Endothelial cell of umbilical vein (primary cell): ENCODE data around the gene DNAJB11. TPM values are rescaled to one million over a fixed set of nuclear protein-coding genes. Genes with fewer than 3 reads are reported as not detected.

ENCODE experiments used
- BruUV-seq: library from RNA; stranded (reverse); fragments of 400-500 nt; replicated peaks from 2 replicates; lab custom pipeline; 2021; lab: Mats Ljungman, UMichigan
- CTCF ChIA-PET: fragments of 300-600, 350-600 bp; sonication (Branson Sonifier 250); formaldehyde crosslinking; loops from one replicate; lab custom pipeline; 2021; ENCODE audit warnings: antibody characterized with exemption, inconsistent platforms; lab: Charles Lee
- POLR2A ChIA-PET: fragments of 300-600, 350-600 bp; sonication (Branson Sonifier 250); formaldehyde crosslinking; loops from one replicate; lab custom pipeline; 2021; ENCODE audit warnings: antibody characterized with exemption, inconsistent platforms; lab: Charles Lee
- DNase-seq: peaks from one replicate; pipeline ENCODE4 v3.0.0-alpha.2; 2011; ENCODE audit warnings: low read depth, low spot score
- FAIRE-seq: peaks from 2 replicates; lab custom pipeline; 2011; peaks lifted over from hg19 to GRCh38; lab: Jason Lieb, UNC
- H2AFZ ChIP-seq: 2 replicates; pipeline ENCODE4 v1.6.0; 2012; ENCODE audit warnings: low read depth, low read length, control low read depth, inconsistent platforms
- H3K27ac ChIP-seq: 2 replicates; pipeline ENCODE4 v1.5.1; 2011; ENCODE audit warnings: low read depth, mild to moderate bottlenecking, control low read depth, low read length, moderate library complexity; ENCODE audit not compliant: insufficient read depth
- H3K27me3 ChIP-seq, 2 experiments: 2 replicates each; pipeline versions ENCODE4 v1.6.0 to v1.6.1; 2011; ENCODE audit warnings: low read length in 2 of 2, mixed read lengths in 1 of 2; ENCODE audit not compliant: control insufficient read depth in 2 of 2, insufficient read depth in 2 of 2
- H3K36me3 ChIP-seq, 2 experiments: 2 replicates in 1 of 2; 3 replicates in 1 of 2; pipeline ENCODE4 v1.5.1; 2011; ENCODE audit warnings: low read length in 2 of 2, mild to moderate bottlenecking in 1 of 2, moderate library complexity in 1 of 2; ENCODE audit not compliant: control insufficient read depth in 2 of 2, insufficient read depth in 2 of 2; ENCODE audit errors: extremely low read depth in 1 of 2
- H3K4me1 ChIP-seq: 3 replicates; pipeline ENCODE4 v1.5.1; 2011; ENCODE audit warnings: mild to moderate bottlenecking, low read length; ENCODE audit not compliant: control insufficient read depth, insufficient read depth; ENCODE audit errors: extremely low read depth
- H3K4me2 ChIP-seq: 2 replicates; pipeline ENCODE4 v1.6.1; 2011; ENCODE audit warnings: low read length, control low read depth, mixed read lengths; ENCODE audit not compliant: insufficient read depth
- H3K4me3 ChIP-seq, 3 experiments: fragments of 200-600 bp in 1 of 3; sonication (generic), shearing (Covaris generic) in 1 of 3; replicated peaks in 1 of 3; 2 replicates each; pipeline ENCODE4 v1.5.1; 2011 to 2016; ENCODE audit warnings: control low read depth in 3 of 3, low read length in 3 of 3, mild to moderate bottlenecking in 2 of 3, inconsistent platforms in 1 of 3, low read depth in 1 of 3, moderate library complexity in 1 of 3; ENCODE audit not compliant: insufficient read depth in 1 of 3
- H3K79me2 ChIP-seq: 2 replicates; pipeline ENCODE4 v1.6.0; 2012; ENCODE audit warnings: low read length, inconsistent platforms; ENCODE audit not compliant: control insufficient read depth, insufficient read depth
- H3K9ac ChIP-seq: replicated peaks from 2 replicates; pipeline ENCODE3; 2011; ENCODE audit warnings: low read length, control low read depth; ENCODE audit not compliant: insufficient read depth; ENCODE audit errors: extremely low read depth
- H3K9me1 ChIP-seq: replicated peaks from 3 replicates; pipeline ENCODE4 v1.6.0; 2011; ENCODE audit warnings: mild to moderate bottlenecking, low read length; ENCODE audit not compliant: control insufficient read depth, insufficient read depth; ENCODE audit errors: extremely low read depth
- H3K9me3 ChIP-seq: replicated peaks from 2 replicates; pipeline ENCODE4 v1.5.1; 2012; ENCODE audit warnings: low read length, inconsistent platforms; ENCODE audit not compliant: control insufficient read depth, insufficient read depth
- H4K20me1 ChIP-seq: replicated peaks from 2 replicates; pipeline ENCODE3; 2011; ENCODE audit warnings: mild to moderate bottlenecking, low read length; ENCODE audit not compliant: control insufficient read depth, insufficient read depth; ENCODE audit errors: extremely low read depth
- EZH2 ChIP-seq: IDR thresholded peaks from 2 replicates; pipeline ENCODE4 v1.6.1; 2012; ENCODE audit warnings: borderline replicate concordance, low read depth, mild to moderate bottlenecking, moderate library complexity, low read length, inconsistent platforms; ENCODE audit not compliant: severe bottlenecking
- FOS ChIP-seq: IDR thresholded peaks from 2 replicates; pipeline ENCODE4 v1.6.1; 2011; ENCODE audit warnings: mild to moderate bottlenecking, low read length, moderate library complexity, borderline replicate concordance; ENCODE audit not compliant: insufficient read depth
- GATA2 ChIP-seq: IDR thresholded peaks from 2 replicates; pipeline ENCODE4 v1.7.0; 2011; ENCODE audit warnings: low read depth, mild to moderate bottlenecking, moderate library complexity, mixed read lengths, low read length; ENCODE audit not compliant: insufficient read length, insufficient read depth
- JUN ChIP-seq: IDR thresholded peaks from 2 replicates; pipeline ENCODE4 v1.6.1; 2011; ENCODE audit warnings: borderline replicate concordance, low read depth; ENCODE audit not compliant: insufficient read length, insufficient read depth
- MYC ChIP-seq: IDR thresholded peaks from one replicate; pipeline ENCODE4 v1.6.1; 2011; ENCODE audit warnings: mild to moderate bottlenecking, low read depth, low read length
- POLR2A ChIP-seq: IDR thresholded peaks from 2 replicates; pipeline ENCODE4 v1.6.1; 2012; ENCODE audit warnings: low read depth, mild to moderate bottlenecking, control low read depth, low read length
- POLR2AphosphoS5 ChIP-seq: IDR thresholded peaks from 2 replicates; pipeline ENCODE4 v1.6.1; 2012; ENCODE audit warnings: low read depth, mild to moderate bottlenecking, control low read depth, low read length, moderate library complexity; ENCODE audit not compliant: insufficient read depth
- dilution Hi-C: fragments of 300-500 bp; cut with MboI; formaldehyde crosslinking; loops from one replicate; pipeline ENCODE4 v1.15.0; 2019; ENCODE audit warnings: low sequenced_read_pairs; ENCODE audit not compliant: extremely low pct_ligation_motif_present
- intact Hi-C: fragments of 100-400 bp; cut with micrococcal nuclease; formaldehyde crosslinking; loops from one replicate; pipeline ENCODE4 v1.10.0; 2022
- polyA plus RNA-seq, 4 experiments: library from polyadenylated mRNA; depleted of rRNA in 3 of 4; stranded (reverse) in 3 of 4; unstranded in 1 of 4; fragments of >200 nt; gene quantifications; 2 replicates each; pipeline versions ENCODE4 v1.2.1 to v1.2.3, GENCODE V29; 2011 to 2012; ENCODE audit warnings: missing spikeins in 1 of 4
- total RNA-seq: library from RNA; stranded (reverse); gene quantifications from 2 replicates; pipeline ENCODE4 v1.2.3, GENCODE V29; 2021
- TF ChIP-seq, protein P1 (sequence below): IDR thresholded peaks from 2 replicates; pipeline ENCODE4 v1.6.1; 2011; ENCODE audit not compliant: insufficient read depth, insufficient read length
- TF ChIP-seq, protein P2 (sequence below), 2 donors: IDR thresholded peaks; 1 replicate in 1 of 2; 2 replicates in 1 of 2; pipeline ENCODE4 v1.5.1; 2011; ENCODE audit warnings: low read length in 2 of 2, mild to moderate bottlenecking in 2 of 2, moderate library complexity in 2 of 2, control low read depth in 1 of 2, inconsistent platforms in 1 of 2, low read depth in 1 of 2; ENCODE audit not compliant: insufficient read depth in 1 of 2; ENCODE audit errors: extremely low read depth in 1 of 2

The DNAJB11 gene
- total and polyA plus RNA-seq, 2 donors (not counting 3 experiments of a cell fraction or from before 2014, with no cell fraction given) = 39.5 to 87.6 TPM

DNA sequence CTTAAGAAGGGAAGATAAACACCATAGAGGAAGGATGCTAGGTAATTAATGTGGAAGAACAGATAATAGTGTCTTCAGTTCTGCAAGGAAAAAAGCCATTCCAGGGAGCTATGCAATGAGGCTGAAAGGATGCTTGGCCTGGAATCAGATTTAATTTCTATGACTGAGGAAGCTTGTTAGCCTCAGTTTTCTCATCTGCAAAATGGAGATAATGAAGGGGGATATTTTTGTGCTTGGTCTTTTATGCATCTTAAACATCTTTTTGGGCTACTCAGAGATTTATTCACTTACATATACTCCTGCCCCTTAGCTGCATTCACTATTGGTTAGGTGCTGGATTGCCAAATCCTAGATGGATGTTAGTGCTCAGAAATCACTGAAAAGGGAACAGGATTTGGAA lies 16.7 kb downstream of the DNAJB11 start:
- no peak overlapping the region for H3K27ac ChIP-seq
- no peaks in the 10 kb centered on the region for H3K4me1 ChIP-seq
- H3K9me1 ChIP-seq = no peaks in the 10 kb centered on the region
- DNase-seq (no peak), FAIRE-seq (no peak)
- H3K79me2 ChIP-seq = no peaks in the 10 kb centered on the region
- H3K4me3 ChIP-seq = no peak overlapping the region
- no peaks in the 10 kb centered on the region for H4K20me1 ChIP-seq
- ChIA-PET CTCF (interaction anchor here (0.9 to 1.6 kb wide), 4 partner anchors 28 to 644 kb away, joined by 3 to 7 read pairs (median 4); no protein-coding TSS in a partner anchor), POLR2A (no interaction called here)
- no peak overlapping the region for H2AFZ ChIP-seq
- no peak overlapping the region for H3K4me2 ChIP-seq
- TF ChIP-seq, protein P1, sequence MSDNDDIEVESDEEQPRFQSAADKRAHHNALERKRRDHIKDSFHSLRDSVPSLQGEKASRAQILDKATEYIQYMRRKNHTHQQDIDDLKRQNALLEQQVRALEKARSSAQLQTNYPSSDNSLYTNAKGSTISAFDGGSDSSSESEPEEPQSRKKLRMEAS = no peak
- TF ChIP-seq, protein P2, sequence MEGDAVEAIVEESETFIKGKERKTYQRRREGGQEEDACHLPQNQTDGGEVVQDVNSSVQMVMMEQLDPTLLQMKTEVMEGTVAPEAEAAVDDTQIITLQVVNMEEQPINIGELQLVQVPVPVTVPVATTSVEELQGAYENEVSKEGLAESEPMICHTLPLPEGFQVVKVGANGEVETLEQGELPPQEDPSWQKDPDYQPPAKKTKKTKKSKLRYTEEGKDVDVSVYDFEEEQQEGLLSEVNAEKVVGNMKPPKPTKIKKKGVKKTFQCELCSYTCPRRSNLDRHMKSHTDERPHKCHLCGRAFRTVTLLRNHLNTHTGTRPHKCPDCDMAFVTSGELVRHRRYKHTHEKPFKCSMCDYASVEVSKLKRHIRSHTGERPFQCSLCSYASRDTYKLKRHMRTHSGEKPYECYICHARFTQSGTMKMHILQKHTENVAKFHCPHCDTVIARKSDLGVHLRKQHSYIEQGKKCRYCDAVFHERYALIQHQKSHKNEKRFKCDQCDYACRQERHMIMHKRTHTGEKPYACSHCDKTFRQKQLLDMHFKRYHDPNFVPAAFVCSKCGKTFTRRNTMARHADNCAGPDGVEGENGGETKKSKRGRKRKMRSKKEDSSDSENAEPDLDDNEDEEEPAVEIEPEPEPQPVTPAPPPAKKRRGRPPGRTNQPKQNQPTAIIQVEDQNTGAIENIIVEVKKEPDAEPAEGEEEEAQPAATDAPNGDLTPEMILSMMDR (IDR thresholded peaks at IDR 0.05; ENCODE audit: extremely low read depth in 1 of 2, insufficient read depth in 1 of 2, low read depth in 1 of 2, low read length in 2 of 2) = no peak
- TF ChIP-seq JUN (no peak), GATA2 (no peak), FOS (no peak), POLR2A (no peak), POLR2AphosphoS5 (no peak), EZH2 (no peak), MYC (no peak)
- peaks cover 20 to 25% of the 10 kb centered on the region in 2 experiments for H3K36me3 ChIP-seq
- intact Hi-C loops (no loop called here), dilution Hi-C loops (no loop called here)
- BruUV-seq = no TSS peak
- no peaks in the 10 kb centered on the region for H3K9me3 ChIP-seq
- no peaks in the 10 kb centered on the region for H3K27me3 ChIP-seq
- no peak overlapping the region for H3K9ac ChIP-seq
